Vagina (tissue), 2 donors: Measurements from ENCODE around the gene CYP26C1. TPM values are rescaled to one million over a fixed set of nuclear protein-coding genes. Genes with fewer than 3 reads are reported as not detected.

Source experiments
- DNase-seq, 2 donors: peaks; one replicate each; pipeline ENCODE4 v3.0.0-alpha.2; 2017; ENCODE audit errors: extremely low spot score in 2 of 2
- H3K27ac ChIP-seq: fragments of 200-600 bp; sonication (generic); one replicate; pipeline ENCODE4 v1.5.1; 2019
- H3K27me3 ChIP-seq: fragments of 200-600 bp; sonication (generic); one replicate; pipeline ENCODE4 v1.5.1; 2019
- H3K36me3 ChIP-seq, 2 donors: fragments of 200-600 bp; sonication (generic); one replicate each; pipeline ENCODE4 v1.5.1; 2017 to 2019
- H3K4me1 ChIP-seq: fragments of 200-600 bp; sonication (generic); one replicate; pipeline ENCODE4 v1.5.1; 2019
- H3K4me3 ChIP-seq, 2 donors: fragments of 200-600 bp; sonication (generic); 1 replicate in 1 of 2; 2 replicates in 1 of 2; pipeline ENCODE4 v1.5.1; 2016 to 2019
- H3K9me3 ChIP-seq: fragments of 200-600 bp; sonication (generic); one replicate; pipeline ENCODE4 v1.5.1; 2019
- POLR2A ChIP-seq, 2 donors: fragments of 450-650 bp; IDR thresholded peaks; one replicate each; pipeline ENCODE4 v1.6.1; 2017; ENCODE audit warnings: antibody characterized with exemption in 2 of 2, mild to moderate bottlenecking in 2 of 2, moderate library complexity in 2 of 2
- POLR2AphosphoS5 ChIP-seq, 2 donors: sonication (generic); formaldehyde crosslinking; IDR thresholded peaks; one replicate each; pipeline ENCODE4 v1.9.0; 2017; ENCODE audit warnings: antibody characterized with exemption in 2 of 2, mild to moderate bottlenecking in 2 of 2, low read depth in 1 of 2; ENCODE audit not compliant: insufficient read depth in 1 of 2
- intact Hi-C: fragments of 100-400 bp; cut with DNase I; formaldehyde crosslinking; loops from one replicate; pipeline ENCODE4 v1.15.1; 2023
- total RNA-seq: library from RNA; depleted of rRNA; stranded (reverse); fragments of >200 nt; gene quantifications from one replicate; pipeline ENCODE4 v1.2.3, GENCODE V29; 2016
- TF ChIP-seq, protein P1 (sequence below), 3 experiments: fragments of 450-650 bp in 2 of 3; fragments of 200-600 bp in 1 of 3; sonication (generic) in 1 of 3; IDR thresholded peaks; one replicate each; pipeline ENCODE4 v1.5.1; 2017 to 2019; ENCODE audit warnings: antibody characterized with exemption in 3 of 3, mild to moderate bottlenecking in 2 of 3, moderate library complexity in 2 of 3

The CYP26C1 gene
- total RNA-seq, 1 donor from 2014 or later: not detected

DNA sequence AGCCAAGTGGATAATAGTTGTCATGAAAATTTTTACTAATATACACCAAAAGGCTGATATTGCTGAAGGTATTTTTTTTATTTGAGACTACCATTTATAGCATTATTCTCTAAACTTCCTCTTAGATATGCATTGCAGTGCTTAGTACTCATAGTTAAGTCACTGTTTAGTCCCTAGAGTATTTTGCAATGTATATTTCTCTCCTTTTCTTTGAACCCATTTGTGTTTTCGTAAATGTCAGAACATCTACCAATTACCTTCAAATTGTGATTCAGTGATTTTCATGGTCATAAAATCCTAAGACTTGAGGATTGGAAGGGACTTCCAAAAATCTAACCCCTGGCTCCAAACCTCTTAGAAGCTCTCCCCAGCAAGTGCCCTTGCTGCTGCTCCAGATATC, 21.5 kb upstream of the CYP26C1 start:
- H3K36me3 ChIP-seq: no peaks in the 10 kb centered on the region
- H3K4me1 ChIP-seq: no peaks in the 10 kb centered on the region
- intact Hi-C loops: no loop called here
- no peak for TF ChIP-seq POLR2AphosphoS5 (IDR thresholded peaks at IDR 0.05; ENCODE audit: insufficient read depth in 1 of 2, low read depth in 1 of 2)
- TF ChIP-seq, protein P1, sequence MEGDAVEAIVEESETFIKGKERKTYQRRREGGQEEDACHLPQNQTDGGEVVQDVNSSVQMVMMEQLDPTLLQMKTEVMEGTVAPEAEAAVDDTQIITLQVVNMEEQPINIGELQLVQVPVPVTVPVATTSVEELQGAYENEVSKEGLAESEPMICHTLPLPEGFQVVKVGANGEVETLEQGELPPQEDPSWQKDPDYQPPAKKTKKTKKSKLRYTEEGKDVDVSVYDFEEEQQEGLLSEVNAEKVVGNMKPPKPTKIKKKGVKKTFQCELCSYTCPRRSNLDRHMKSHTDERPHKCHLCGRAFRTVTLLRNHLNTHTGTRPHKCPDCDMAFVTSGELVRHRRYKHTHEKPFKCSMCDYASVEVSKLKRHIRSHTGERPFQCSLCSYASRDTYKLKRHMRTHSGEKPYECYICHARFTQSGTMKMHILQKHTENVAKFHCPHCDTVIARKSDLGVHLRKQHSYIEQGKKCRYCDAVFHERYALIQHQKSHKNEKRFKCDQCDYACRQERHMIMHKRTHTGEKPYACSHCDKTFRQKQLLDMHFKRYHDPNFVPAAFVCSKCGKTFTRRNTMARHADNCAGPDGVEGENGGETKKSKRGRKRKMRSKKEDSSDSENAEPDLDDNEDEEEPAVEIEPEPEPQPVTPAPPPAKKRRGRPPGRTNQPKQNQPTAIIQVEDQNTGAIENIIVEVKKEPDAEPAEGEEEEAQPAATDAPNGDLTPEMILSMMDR (IDR thresholded peaks at IDR 0.05): no peak
- TF ChIP-seq POLR2A (IDR thresholded peaks at IDR 0.05): no peak
- no peak overlapping the region for H3K4me3 ChIP-seq
- no peak overlapping the region for H3K27ac ChIP-seq
- H3K27me3 ChIP-seq: no peaks in the 10 kb centered on the region
- no peaks in the 10 kb centered on the region for H3K9me3 ChIP-seq
- no peak for DNase-seq

DNA sequence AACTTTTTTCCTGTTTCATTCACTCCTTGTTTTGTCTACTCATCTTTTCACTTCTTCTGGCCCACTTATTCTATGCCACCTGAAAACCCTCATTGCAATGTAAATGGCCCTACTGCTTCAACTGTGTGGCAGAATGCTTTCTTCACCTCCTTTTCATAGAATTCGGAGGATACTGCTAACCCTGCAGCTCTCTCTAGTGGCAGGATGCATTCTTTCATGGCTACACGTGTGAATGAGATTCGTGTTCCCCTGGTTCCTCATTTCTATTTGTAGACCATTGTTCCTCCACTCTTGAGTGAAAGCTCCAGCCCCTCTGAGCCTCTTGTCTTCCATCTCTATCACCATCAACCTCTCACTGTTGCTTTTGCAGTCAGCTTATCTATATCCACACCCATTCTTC, 20.9 kb upstream of the CYP26C1 start:
- no peak overlapping the region for H3K4me3 ChIP-seq
- H3K27me3 ChIP-seq: no peaks in the 10 kb centered on the region
- H3K4me1 ChIP-seq: no peaks in the 10 kb centered on the region
- no peaks in the 10 kb centered on the region for H3K9me3 ChIP-seq
- H3K36me3 ChIP-seq: no peaks in the 10 kb centered on the region
- no peak for DNase-seq
- H3K27ac ChIP-seq: no peak overlapping the region
- intact Hi-C loops: no loop called here
- no peak for TF ChIP-seq POLR2A (IDR thresholded peaks at IDR 0.05)
- TF ChIP-seq, protein P1 (IDR thresholded peaks at IDR 0.05): no peak
- no peak for TF ChIP-seq POLR2AphosphoS5 (IDR thresholded peaks at IDR 0.05; ENCODE audit: insufficient read depth in 1 of 2, low read depth in 1 of 2)

DNA sequence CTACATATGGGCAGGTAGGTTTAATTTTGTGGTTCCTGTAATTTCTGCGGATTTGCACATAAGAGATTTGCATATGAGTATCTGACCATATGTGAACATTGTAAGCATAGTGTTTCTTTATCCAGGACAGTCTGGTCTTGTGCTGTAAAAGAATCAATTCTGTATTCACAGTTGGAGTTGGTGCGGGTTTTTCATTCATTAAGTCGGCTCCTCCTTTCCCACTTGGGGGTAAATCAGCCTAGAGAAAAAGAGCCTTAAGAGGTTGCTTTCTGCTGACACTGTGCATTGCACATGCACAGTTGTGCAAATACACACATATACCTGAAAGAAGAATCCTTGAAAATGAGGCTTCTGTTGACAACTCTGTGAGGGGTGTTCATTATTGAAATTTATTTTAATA, 6.1 kb upstream of the CYP26C1 start:
- TF ChIP-seq POLR2AphosphoS5 (IDR thresholded peaks at IDR 0.05; ENCODE audit: insufficient read depth in 1 of 2, low read depth in 1 of 2): no peak
- intact Hi-C loops: no loop called here
- H3K27me3 ChIP-seq: no peaks in the 10 kb centered on the region
- no peak overlapping the region for H3K27ac ChIP-seq
- no peak for DNase-seq
- no peaks in the 10 kb centered on the region for H3K36me3 ChIP-seq
- no peaks in the 10 kb centered on the region for H3K4me1 ChIP-seq
- H3K4me3 ChIP-seq: no peak overlapping the region
- no peaks in the 10 kb centered on the region for H3K9me3 ChIP-seq

DNA sequence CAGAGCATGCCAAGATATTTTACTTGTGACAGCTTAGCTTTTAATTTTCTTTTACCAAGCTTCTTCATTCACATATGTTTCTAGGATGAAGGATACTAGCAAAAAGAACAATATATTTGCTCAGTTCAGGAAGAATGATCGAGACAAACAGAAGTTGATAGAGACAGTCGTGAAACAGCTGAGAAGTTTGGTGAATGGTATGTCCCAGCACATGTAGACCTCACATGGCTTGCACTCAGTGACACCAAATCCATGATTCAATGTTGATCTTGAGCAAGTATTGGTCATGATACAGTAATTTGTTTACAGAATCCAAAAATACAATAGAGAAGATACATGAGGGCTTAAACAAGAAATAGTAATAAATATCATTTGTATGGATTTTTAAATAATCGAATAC, 2.5 kb upstream of the CYP26C1 start:
- TF ChIP-seq, protein P1 (IDR thresholded peaks at IDR 0.05): no peak
- TF ChIP-seq POLR2A (IDR thresholded peaks at IDR 0.05) (no peak), POLR2AphosphoS5 (IDR thresholded peaks at IDR 0.05; ENCODE audit: insufficient read depth in 1 of 2, low read depth in 1 of 2) (no peak)
- H3K4me1 ChIP-seq: peaks cover 31% of the 10 kb centered on the region
- H3K4me3 ChIP-seq: no peak overlapping the region
- DNase-seq: no peak
- no peak overlapping the region for H3K27ac ChIP-seq
- intact Hi-C loops: no loop called here
- no peaks in the 10 kb centered on the region for H3K9me3 ChIP-seq
- no peaks in the 10 kb centered on the region for H3K27me3 ChIP-seq
- no peaks in the 10 kb centered on the region for H3K36me3 ChIP-seq

DNA sequence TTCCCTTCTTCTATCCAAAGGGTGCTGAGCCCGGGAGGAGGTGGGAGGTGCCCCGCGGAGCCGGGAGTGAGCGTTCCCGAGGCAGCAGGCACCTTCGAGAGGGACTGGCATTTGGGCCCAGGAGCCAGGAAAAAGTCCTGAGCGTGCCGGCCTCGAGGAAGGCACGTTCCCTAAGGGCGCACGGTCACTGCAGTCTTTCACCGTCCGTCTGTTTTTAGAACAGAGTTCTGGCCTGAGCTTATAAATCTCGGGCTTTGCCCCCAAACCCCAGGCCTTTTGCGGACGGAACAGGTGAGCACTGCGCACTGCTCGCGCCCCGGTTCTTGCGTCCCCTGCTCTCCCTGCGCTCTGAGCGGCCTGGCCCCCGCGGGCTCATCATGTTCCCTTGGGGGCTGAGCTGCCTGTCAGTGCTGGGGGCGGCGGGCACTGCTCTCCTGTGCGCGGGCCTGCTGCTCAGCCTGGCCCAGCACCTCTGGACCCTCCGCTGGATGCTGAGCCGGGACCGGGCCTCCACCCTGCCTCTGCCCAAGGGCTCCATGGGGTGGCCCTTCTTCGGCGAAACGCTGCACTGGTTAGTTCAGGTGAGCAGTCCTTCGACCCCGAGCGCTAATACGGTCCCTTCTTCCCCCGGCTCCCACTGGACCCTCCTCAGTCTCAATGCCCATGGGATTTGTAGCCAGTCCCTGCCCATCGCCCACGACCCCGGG, 442 bp downstream of the CYP26C1 start:
- Histone ChIP-seq H3K27ac (no peak overlapping the region), H3K36me3 (no peaks in the 10 kb centered on the region), H3K4me3 (no peak overlapping the region), H3K4me1 (peaks cover 35% of the 10 kb centered on the region), H3K9me3 (no peaks in the 10 kb centered on the region), H3K27me3 (peaks cover 5% of the 10 kb centered on the region)
- no peak for DNase-seq
- no peak for TF ChIP-seq POLR2AphosphoS5 (IDR thresholded peaks at IDR 0.05; ENCODE audit: insufficient read depth in 1 of 2, low read depth in 1 of 2)
- no peak for TF ChIP-seq POLR2A (IDR thresholded peaks at IDR 0.05)
- intact Hi-C loops: no loop called here
